Mesendoderm (in vitro differentiated cells): ENCODE data around the gene UXS1.

Experiments
- DNase-seq: peaks from one replicate; pipeline ENCODE4 v3.0.0; 2013
- H2AK5ac ChIP-seq: 2 replicates; pipeline ENCODE4 v1.6.1; 2013; ENCODE audit warnings: low read length, inconsistent platforms
- H2BK120ac ChIP-seq: 2 replicates; pipeline ENCODE4 v1.6.1; 2013; ENCODE audit warnings: low read depth, mild to moderate bottlenecking, low read length, moderate library complexity, mixed read lengths
- H2BK15ac ChIP-seq: replicated peaks from 2 replicates; pipeline ENCODE4 v1.6.1; 2013; ENCODE audit warnings: low read depth, mild to moderate bottlenecking, moderate library complexity
- H2BK5ac ChIP-seq: 2 replicates; pipeline ENCODE4 v1.6.1; 2013; ENCODE audit warnings: low read length, inconsistent platforms
- H3K18ac ChIP-seq: 2 replicates; pipeline ENCODE4 v1.6.1; 2013; ENCODE audit warnings: mild to moderate bottlenecking, low read length, mixed read lengths
- H3K23ac ChIP-seq: one replicate; pipeline ENCODE4 v1.6.1; 2013; ENCODE audit warnings: low read length
- H3K27ac ChIP-seq: 2 replicates; pipeline ENCODE4 v1.5.1; 2013; ENCODE audit warnings: low read depth, mild to moderate bottlenecking, inconsistent platforms, low read length, moderate library complexity
- H3K27me3 ChIP-seq: 2 replicates; pipeline ENCODE4 v1.6.1; 2013; ENCODE audit warnings: low read length, control low read depth, mild to moderate bottlenecking, inconsistent platforms; ENCODE audit not compliant: insufficient read depth, poor library complexity
- H3K36me3 ChIP-seq: 2 replicates; pipeline ENCODE4 v1.6.1; 2013; ENCODE audit warnings: low read length, inconsistent platforms; ENCODE audit not compliant: control insufficient read depth, insufficient read depth
- H3K4ac ChIP-seq: one replicate; pipeline ENCODE4 v1.6.1; 2013; ENCODE audit warnings: low read depth, mild to moderate bottlenecking, low read length, moderate library complexity
- H3K4me1 ChIP-seq: 2 replicates; pipeline ENCODE4 v1.6.1; 2013; ENCODE audit warnings: low read depth, low read length, inconsistent platforms; ENCODE audit not compliant: control insufficient read depth
- H3K4me2 ChIP-seq: 2 replicates; pipeline ENCODE4 v1.6.1; 2013; ENCODE audit warnings: low read length
- H3K4me3 ChIP-seq: 2 replicates; pipeline ENCODE4 v1.5.1; 2013; ENCODE audit warnings: mild to moderate bottlenecking, low read length
- H3K56ac ChIP-seq: one replicate; pipeline ENCODE4 v1.6.1; 2013; ENCODE audit warnings: low read length
- H3K79me1 ChIP-seq: 2 replicates; pipeline ENCODE4 v1.6.1; 2013; ENCODE audit warnings: low read length, inconsistent platforms
- H3K79me2 ChIP-seq: 2 replicates; pipeline ENCODE4 v1.6.1; 2013; ENCODE audit warnings: mild to moderate bottlenecking, low read length; ENCODE audit not compliant: control insufficient read depth, insufficient read depth
- H3K9ac ChIP-seq: 2 replicates; pipeline ENCODE4 v1.6.1; 2013; ENCODE audit warnings: low read length, inconsistent platforms
- H4K5ac ChIP-seq: one replicate; pipeline ENCODE4 v1.6.1; 2013; ENCODE audit warnings: low read length
- H4K8ac ChIP-seq: one replicate; pipeline ENCODE4 v1.6.1; 2013; ENCODE audit warnings: low read depth, mild to moderate bottlenecking, control low read depth, low read length, moderate library complexity
- WGBS: extraction: QIAGEN DNeasy Blood & Tissue Kit; methylation state at CpG from one replicate; pipeline ENCODE4 v1.1.7; 2013; ENCODE audit warnings: low lambda C conversion rate, missing lambda C conversion rate; ENCODE audit not compliant: insufficient coverage; ENCODE audit errors: extremely low coverage; 5-methylcytosine and 5-hydroxymethylcytosine counted together

The UXS1 gene

GRCh38 chr2:106159866-106160785 lies 34.0 kb downstream of the UXS1 start:
- Histone ChIP-seq H3K4me1 (peaks cover 4% of the 10 kb centered on the region), H3K79me2 (no peaks in the 10 kb centered on the region), H2BK5ac (no peak overlapping the region), H3K4me2 (no peak overlapping the region), H2AK5ac (no peak overlapping the region), H3K18ac (no peak overlapping the region), H4K5ac (no peak overlapping the region), H3K79me1 (no peaks in the 10 kb centered on the region), H3K9ac (no peak overlapping the region), H3K56ac (no peak overlapping the region), H3K4ac (no peak overlapping the region), H3K27me3 (no peaks in the 10 kb centered on the region), H2BK15ac (no peak overlapping the region), H4K8ac (no peak overlapping the region), H3K4me3 (no peak overlapping the region), H2BK120ac (no peak overlapping the region), H3K36me3 (no peaks in the 10 kb centered on the region), H3K23ac (no peak overlapping the region), H3K27ac (no peak overlapping the region)
- no CpG with 5 or more reads among the region's 31 CpGs for WGBS
- no peak for DNase-seq

DNA sequence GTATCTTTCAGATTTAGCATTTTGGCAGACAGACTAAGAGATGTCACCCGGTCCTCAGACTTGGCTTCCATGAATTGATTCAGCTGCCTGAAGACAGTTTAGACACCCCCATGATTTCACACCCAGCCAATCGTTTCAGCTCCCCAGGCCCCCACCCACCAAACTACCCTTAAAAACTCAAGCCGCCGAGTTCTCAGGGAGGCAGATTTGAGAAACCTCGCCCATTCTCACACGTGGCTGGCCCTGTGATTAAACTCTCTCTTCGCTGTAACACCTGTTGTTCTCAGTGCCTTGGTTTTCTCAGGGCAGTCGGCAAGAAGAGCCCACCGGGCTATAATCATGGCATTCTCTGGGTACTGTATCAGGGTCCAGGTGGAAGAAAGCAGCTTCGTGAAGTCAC lies 35.2 kb downstream of the UXS1 start:
- Histone ChIP-seq H3K4me1 (no peaks in the 10 kb centered on the region), H3K79me1 (no peaks in the 10 kb centered on the region), H3K36me3 (no peaks in the 10 kb centered on the region), H4K5ac (no peak overlapping the region), H3K9ac (no peak overlapping the region), H3K27me3 (no peaks in the 10 kb centered on the region), H3K27ac (no peak overlapping the region), H3K4me2 (no peak overlapping the region), H3K4me3 (no peak overlapping the region), H3K23ac (no peak overlapping the region), H3K4ac (no peak overlapping the region), H2AK5ac (no peak overlapping the region), H3K18ac (no peak overlapping the region), H2BK5ac (no peak overlapping the region), H2BK120ac (no peak overlapping the region), H3K56ac (no peak overlapping the region), H2BK15ac (no peak overlapping the region), H3K79me2 (no peaks in the 10 kb centered on the region), H4K8ac (no peak overlapping the region)
- WGBS: no CpG with 5 or more reads among the region's 10 CpGs
- DNase-seq: no peak

GRCh38 chr2:106158131-106158530 lies 36.0 kb downstream of the UXS1 start:
- Histone ChIP-seq H3K4me3 (no peak overlapping the region), H3K36me3 (no peaks in the 10 kb centered on the region), H3K27ac (no peak overlapping the region), H3K56ac (no peak overlapping the region), H2AK5ac (no peak overlapping the region), H4K5ac (no peak overlapping the region), H3K9ac (no peak overlapping the region), H3K18ac (no peak overlapping the region), H3K79me1 (no peaks in the 10 kb centered on the region), H2BK5ac (no peak overlapping the region), H4K8ac (no peak overlapping the region), H3K4me1 (no peaks in the 10 kb centered on the region), H3K4me2 (no peak overlapping the region), H3K4ac (no peak overlapping the region), H3K23ac (no peak overlapping the region), H2BK15ac (no peak overlapping the region), H3K27me3 (no peaks in the 10 kb centered on the region), H2BK120ac (no peak overlapping the region), H3K79me2 (no peaks in the 10 kb centered on the region)
- WGBS: no CpG with 5 or more reads among the region's 4 CpGs
- DNase-seq: no peak

- H2BK15ac ChIP-seq: no peak overlapping the region
Measured at GRCh38 chr2:106157416-106157815, 36.7 kb downstream of the UXS1 start.

DNA sequence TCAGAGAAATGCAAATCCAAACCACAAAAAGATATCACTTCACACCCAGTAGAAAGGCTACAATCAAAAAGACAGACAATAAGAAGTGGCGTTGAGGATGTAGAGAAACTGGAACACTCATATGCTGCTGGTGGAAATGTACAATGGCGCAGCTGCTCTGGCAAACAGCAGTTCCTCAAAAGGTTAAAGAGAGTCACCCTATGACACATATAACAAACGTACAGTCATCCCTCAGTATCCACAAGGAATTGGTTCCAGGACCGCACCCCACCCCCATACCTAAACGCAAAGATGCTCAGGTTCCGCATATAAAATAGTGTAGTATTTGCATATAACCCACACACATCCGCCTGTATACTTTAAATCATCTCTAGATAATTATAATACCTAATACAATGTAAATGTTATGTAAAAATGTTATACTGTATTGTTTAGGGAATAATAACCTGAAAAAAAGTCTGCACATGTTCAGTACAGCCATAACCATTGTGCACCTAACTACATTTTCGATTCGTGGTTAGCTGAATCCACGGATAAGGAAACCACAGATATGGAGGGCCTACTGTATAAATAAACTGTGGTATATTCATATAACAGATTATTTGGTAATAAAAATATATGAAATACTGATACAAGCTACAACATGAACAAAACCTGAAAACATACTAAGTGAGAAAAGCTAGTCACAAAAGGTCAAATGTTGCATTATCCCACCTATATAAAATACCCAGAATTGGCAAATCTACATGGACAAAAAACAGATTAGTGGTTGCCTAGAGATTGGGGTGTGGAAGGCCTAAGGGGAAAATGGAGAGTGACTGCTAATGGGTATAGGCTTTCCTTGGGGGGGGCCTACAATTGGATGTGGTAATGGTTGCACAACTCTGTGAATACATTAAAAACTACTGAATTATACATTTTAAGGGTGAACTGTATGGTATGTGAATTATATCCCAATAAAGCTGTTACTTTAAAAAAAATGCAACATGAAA lies 37.5 kb downstream of the UXS1 start:
- Histone ChIP-seq H3K4me2 (no peak overlapping the region), H3K4me1 (no peaks in the 10 kb centered on the region), H3K27me3 (no peaks in the 10 kb centered on the region), H2AK5ac (no peak overlapping the region), H2BK120ac (no peak overlapping the region), H3K56ac (no peak overlapping the region), H3K9ac (no peak overlapping the region), H3K23ac (no peak overlapping the region), H2BK15ac (no peak overlapping the region), H3K79me2 (no peaks in the 10 kb centered on the region), H4K5ac (no peak overlapping the region), H2BK5ac (no peak overlapping the region), H3K36me3 (no peaks in the 10 kb centered on the region), H3K79me1 (no peaks in the 10 kb centered on the region), H3K4me3 (no peak overlapping the region), H3K18ac (no peak overlapping the region), H3K4ac (no peak overlapping the region), H4K8ac (no peak overlapping the region), H3K27ac (no peak overlapping the region)
- WGBS: no CpG with 5 or more reads among the region's 10 CpGs
- no peak for DNase-seq

More at GRCh38 chr2:106157416-106157815, 36.7 kb downstream of the UXS1 start:
- H3K4me3 ChIP-seq: no peak overlapping the region
- H3K4me1 ChIP-seq: no peaks in the 10 kb centered on the region
- H2BK120ac ChIP-seq: no peak overlapping the region
- no peak overlapping the region for H3K56ac ChIP-seq
- H3K4me2 ChIP-seq: no peak overlapping the region
- H3K9ac ChIP-seq: no peak overlapping the region
- no CpG with 5 or more reads among the region's 3 CpGs for WGBS
- H3K4ac ChIP-seq: no peak overlapping the region
- H3K23ac ChIP-seq: no peak overlapping the region
- H3K79me2 ChIP-seq: no peaks in the 10 kb centered on the region
- no peak overlapping the region for H2AK5ac ChIP-seq
- H3K27me3 ChIP-seq: no peaks in the 10 kb centered on the region
- no peak overlapping the region for H2BK5ac ChIP-seq
- no peak overlapping the region for H4K8ac ChIP-seq
- H3K79me1 ChIP-seq: no peaks in the 10 kb centered on the region
- H3K18ac ChIP-seq: no peak overlapping the region
- no peak overlapping the region for H3K27ac ChIP-seq
- no peaks in the 10 kb centered on the region for H3K36me3 ChIP-seq
- no peak overlapping the region for H4K5ac ChIP-seq
- DNase-seq: no peak
